Omental fat pad (tissue), 4 donors: ENCODE results near the gene LRIT2. TPM values are rescaled to one million over a fixed set of nuclear protein-coding genes. Genes with fewer than 3 reads are reported as not detected.

Experiments used
- ATAC-seq: fragments of 150-250 bp; one replicate; pipeline ENCODE4 v1.9.1; 2016; ENCODE audit warnings: mild to moderate bottlenecking, moderate library complexity; ENCODE audit not compliant: low FRiP score
- DNase-seq: peaks from one replicate; pipeline ENCODE4 v3.0.0-alpha.2; 2019; ENCODE audit warnings: low spot score
- CTCF ChIP-seq, 3 donors: fragments of 450-650 bp; IDR thresholded peaks; one replicate each; pipeline ENCODE4 v1.5.1; 2016 to 2017; ENCODE audit warnings: antibody characterized with exemption in 3 of 3, mild to moderate bottlenecking in 3 of 3, moderate library complexity in 2 of 3
- total RNA-seq, 4 donors: library from RNA; depleted of rRNA; stranded (reverse); fragments of >200 nt; gene quantifications; one replicate each; pipeline ENCODE4 v1.1.0, GENCODE V29; 2016

Gene LRIT2
- total RNA-seq, 4 donors from 2014 or later = not detected

GRCh38 chr10:84256510-84257342 lies 31.4 kb upstream of the LRIT2 start:
- TF ChIP-seq CTCF (IDR thresholded peaks at IDR 0.05) = no peak
- ATAC-seq (no peak), DNase-seq (no peak)

- ATAC-seq (no peak), DNase-seq (no peak)
- no peak for TF ChIP-seq CTCF (IDR thresholded peaks at IDR 0.05)
Measured at GRCh38 chr10:84254552-84255478, 29.5 kb upstream of the LRIT2 start.

GRCh38 chr10:84248794-84249193 lies 23.4 kb upstream of the LRIT2 start:
- DNase-seq = no peak
- no peak for TF ChIP-seq CTCF (IDR thresholded peaks at IDR 0.05)
- ATAC-seq = no peak

- no peak for DNase-seq
- ATAC-seq = no peak
- TF ChIP-seq CTCF (IDR thresholded peaks at IDR 0.05) = no peak
Measured at GRCh38 chr10:84247496-84247895, 22.2 kb upstream of the LRIT2 start.

GRCh38 chr10:84244651-84245270 lies 19.4 kb upstream of the LRIT2 start, which contains the start of gene RGR:
TSS of gene RGR (plus strand) at chr10:84245053. CDS start at chr10:84245091, 38 bp downstream.
- no peak for ATAC-seq
- no peak for DNase-seq
- no peak for TF ChIP-seq CTCF (IDR thresholded peaks at IDR 0.05)

- ATAC-seq (no peak), DNase-seq (no peak)
- no peak for TF ChIP-seq CTCF (IDR thresholded peaks at IDR 0.05)
Measured at GRCh38 chr10:84243759-84244158, 18.4 kb upstream of the LRIT2 start.
